Measurements from ENCODE around the gene UNC119.
"Not testable (repeated sequence)": the region's sequence is repeated elsewhere in the genome, so short reads cannot be mapped to it uniquely, and the experiment has no call there.

The UNC119 gene

DNA sequence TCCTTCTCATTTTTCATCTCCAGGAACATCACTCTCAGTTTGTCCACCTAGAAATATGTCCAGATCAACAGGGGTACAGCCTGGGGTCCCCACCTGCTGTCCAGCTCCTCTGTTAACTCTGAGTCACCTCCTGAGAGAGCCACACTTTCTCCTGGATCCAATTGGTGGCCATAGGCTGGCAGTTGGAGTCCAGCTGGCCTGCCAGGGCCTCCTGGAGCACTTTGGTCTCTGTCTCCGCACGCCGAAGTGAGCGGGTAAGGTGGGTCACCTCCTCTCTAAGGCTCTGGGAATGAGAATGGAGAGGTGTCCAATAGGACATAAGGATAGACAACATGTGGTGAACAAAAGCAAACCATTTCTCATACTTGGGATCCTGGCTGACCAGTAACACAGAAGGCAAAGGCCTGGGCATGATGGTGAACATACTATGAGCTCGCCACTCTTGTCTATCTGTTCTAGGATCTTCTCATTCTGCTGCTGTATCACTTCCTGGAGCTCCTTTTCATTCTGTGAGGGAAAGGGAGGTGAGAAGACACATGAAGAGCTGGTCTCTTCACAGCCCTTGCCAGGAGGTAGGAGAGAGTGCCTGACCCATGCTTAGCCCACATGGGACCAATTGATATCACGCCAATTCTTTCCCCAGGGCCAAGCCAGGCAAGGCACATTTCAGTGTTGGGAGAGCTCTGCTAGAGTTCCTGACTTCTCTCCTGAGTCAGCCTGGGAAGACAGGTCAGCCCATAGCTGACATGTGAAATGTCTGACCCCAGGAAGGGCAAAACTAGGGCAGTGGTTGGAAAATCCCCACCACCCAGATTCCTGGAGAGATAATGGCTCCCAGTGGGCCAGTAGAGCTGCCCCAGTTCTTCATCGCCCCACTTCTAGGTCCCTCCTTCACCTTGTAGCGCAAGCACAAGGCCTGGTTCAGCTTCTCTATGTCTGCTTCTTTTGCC, 26.1 kb upstream of the UNC119 start:
- Histone ChIP-seq H2AK5ac (ENCODE audit: low read depth, low read length) (no peak overlapping the region), H3K14ac (ENCODE audit: low read length) (no peak overlapping the region), H4K91ac (ENCODE audit: low read depth, low read length, poor library complexity) (no peak overlapping the region), H3K23ac (ENCODE audit: low read depth, low read length, poor library complexity) (no peak overlapping the region), H3K4me3 (ENCODE audit: low read length in 2 of 2) (no peak overlapping the region), H3K9ac (ENCODE audit: low read depth, low read length, poor library complexity) (no peak overlapping the region), H2BK5ac (ENCODE audit: low read length) (no peak overlapping the region), H3K18ac (ENCODE audit: low read length) (no peak overlapping the region), H3K36me3 (replicated peaks in 1 of 2; ENCODE audit: control insufficient read depth in 2 of 2, insufficient read depth in 2 of 2, low read length in 2 of 2) (peaks cover 47 to 76% of the 10 kb centered on the region in 2 donors), H3K79me1 (ENCODE audit: low read depth, low read length) (no peaks in the 10 kb centered on the region), H2BK12ac (ENCODE audit: low read length) (no peak overlapping the region), H2AFZ (ENCODE audit: low read length) (no peak overlapping the region), H3K27me3 (ENCODE audit: control insufficient read depth in 3 of 3, insufficient read depth in 3 of 3, low read depth in 1 of 3, low read length in 3 of 3) (peaks cover 0 to 2% (median 0%) of the 10 kb centered on the region in 3 experiments), H3K9me3 (replicated peaks in 1 of 2; ENCODE audit: control insufficient read depth in 2 of 2, insufficient read depth in 1 of 2, low read depth in 1 of 2, low read length in 2 of 2) (no peaks in the 10 kb centered on the region), H3K27ac (replicated peaks; ENCODE audit: low read length) (no peak overlapping the region), H3K4ac (ENCODE audit: low read length) (no peak overlapping the region), H3K4me1 (ENCODE audit: control insufficient read depth in 2 of 2, insufficient read depth in 1 of 2, low read depth in 1 of 2, low read length in 2 of 2) (peaks cover 2 to 5% of the 10 kb centered on the region in 2 donors), H2BK120ac (ENCODE audit: low read depth, low read length) (no peak overlapping the region), H2BK15ac (ENCODE audit: low read length) (no peak overlapping the region), H4K8ac (ENCODE audit: low read depth, low read length) (no peak overlapping the region), H3K4me2 (ENCODE audit: insufficient read depth, low read length, poor library complexity, severe bottlenecking) (no peak overlapping the region)
- no peak for DNase-seq (ENCODE audit: low spot score)
- WGBS, 2 donors (ENCODE audit: extremely low coverage in 2 of 2, insufficient read length in 2 of 2, insufficient replicate concordance in 1 of 2) = no CpG with 5 or more reads among the region's 8 CpGs

DNA sequence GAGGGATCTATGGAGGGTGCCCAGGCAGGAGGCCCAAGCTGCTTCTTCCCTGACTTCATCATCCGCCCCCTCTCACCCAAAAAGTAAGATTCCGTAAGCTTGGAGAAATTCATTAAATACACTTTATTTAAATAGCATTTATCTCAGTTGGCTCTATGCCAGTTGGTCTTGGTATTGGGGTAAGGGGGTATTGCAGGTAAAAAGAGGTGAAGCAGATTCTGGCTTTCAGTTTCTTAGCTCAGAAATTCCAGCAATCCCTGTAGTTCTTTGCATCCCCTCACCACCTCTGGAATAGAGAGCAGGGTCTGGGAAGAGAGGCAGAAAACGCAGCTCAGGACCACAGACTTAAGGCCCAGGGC, 25.0 kb upstream of the UNC119 start:
- H3K27ac ChIP-seq (replicated peaks; ENCODE audit: low read length) = peak overlapping the region; percentile 30
- no peak overlapping the region for H3K9ac ChIP-seq (ENCODE audit: low read depth, low read length, poor library complexity)
- DNase-seq (ENCODE audit: low spot score) = no peak
- no peak overlapping the region for H3K4me3 ChIP-seq (ENCODE audit: low read length in 2 of 2)
- H3K23ac ChIP-seq (ENCODE audit: low read depth, low read length, poor library complexity) = no peak overlapping the region
- H2BK120ac ChIP-seq (ENCODE audit: low read depth, low read length) = no peak overlapping the region
- H3K27me3 ChIP-seq (ENCODE audit: control insufficient read depth in 3 of 3, insufficient read depth in 3 of 3, low read depth in 1 of 3, low read length in 3 of 3) = peaks cover 0 to 6% (median 0%) of the 10 kb centered on the region in 3 experiments
- WGBS, 2 donors (ENCODE audit: extremely low coverage in 2 of 2, insufficient read length in 2 of 2, insufficient replicate concordance in 1 of 2) = no CpG with 5 or more reads among the region's 3 CpGs
- H3K4me1 ChIP-seq (ENCODE audit: control insufficient read depth in 2 of 2, insufficient read depth in 1 of 2, low read depth in 1 of 2, low read length in 2 of 2) = peaks cover 2 to 5% of the 10 kb centered on the region in 2 donors
- H3K18ac ChIP-seq (ENCODE audit: low read length) = no peak overlapping the region
- no peak overlapping the region for H3K14ac ChIP-seq (ENCODE audit: low read length)
- H2BK15ac ChIP-seq (ENCODE audit: low read length) = no peak overlapping the region
- H3K36me3 ChIP-seq (replicated peaks in 1 of 2; ENCODE audit: control insufficient read depth in 2 of 2, insufficient read depth in 2 of 2, low read length in 2 of 2) = peaks cover 41 to 65% of the 10 kb centered on the region in 2 donors
- no peak overlapping the region for H2BK12ac ChIP-seq (ENCODE audit: low read length)
- no peak overlapping the region for H2BK5ac ChIP-seq (ENCODE audit: low read length)
- no peak overlapping the region for H3K4me2 ChIP-seq (ENCODE audit: insufficient read depth, low read length, poor library complexity, severe bottlenecking)
- no peak overlapping the region for H2AK5ac ChIP-seq (ENCODE audit: low read depth, low read length)
- H3K4ac ChIP-seq (ENCODE audit: low read length) = no peak overlapping the region
- H3K79me1 ChIP-seq (ENCODE audit: low read depth, low read length) = no peaks in the 10 kb centered on the region
- no peak overlapping the region for H4K8ac ChIP-seq (ENCODE audit: low read depth, low read length)
- H2AFZ ChIP-seq (ENCODE audit: low read length) = no peak overlapping the region
- H4K91ac ChIP-seq (ENCODE audit: low read depth, low read length, poor library complexity) = no peak overlapping the region
- no peaks in the 10 kb centered on the region for H3K9me3 ChIP-seq (replicated peaks in 1 of 2; ENCODE audit: control insufficient read depth in 2 of 2, insufficient read depth in 1 of 2, low read depth in 1 of 2, low read length in 2 of 2)

DNA sequence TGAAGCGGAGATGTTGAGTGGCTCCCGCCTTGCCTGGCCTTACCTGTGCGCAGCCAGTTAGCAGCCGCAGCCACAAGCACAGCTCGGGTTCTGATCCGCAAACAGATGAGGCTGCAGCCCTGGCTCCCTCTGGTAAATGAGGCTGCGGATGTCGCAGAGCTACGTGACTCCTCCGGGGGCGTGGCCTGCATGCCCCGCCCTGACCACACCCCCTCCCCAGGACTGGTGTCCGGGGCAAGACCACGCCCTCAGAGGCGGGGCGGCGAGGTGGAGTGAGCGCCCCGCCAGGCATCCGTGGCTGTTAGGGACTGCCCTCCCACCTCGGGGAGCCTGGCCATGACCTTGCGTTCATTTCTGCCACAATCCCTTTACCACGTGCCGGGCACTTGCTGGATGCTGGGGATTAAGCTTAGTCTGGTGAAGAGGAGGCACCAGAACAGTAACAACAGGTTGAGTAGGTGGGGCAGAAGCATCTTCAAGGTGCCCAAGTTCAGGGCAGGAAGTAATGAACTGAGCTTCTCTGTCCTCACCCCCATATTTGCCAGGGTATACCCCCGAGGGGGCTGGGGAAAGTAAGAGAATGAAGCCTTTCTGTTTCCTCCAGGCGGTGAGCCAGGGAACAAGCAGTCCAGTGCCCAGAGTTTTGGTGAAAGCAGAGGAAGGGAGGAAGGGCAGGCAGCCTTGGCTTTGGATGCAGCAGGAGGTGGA, 24.5 kb upstream of the UNC119 start, which contains the start of gene ALDOC:
TSS of gene ALDOC (minus strand) at position 138 of the 708 bp plus-strand sequence. CDS start 1,363 bp downstream, outside the sequence.
- no peak within 1 kb of the TSS for H3K4me2 ChIP-seq (ENCODE audit: insufficient read depth, low read length, poor library complexity, severe bottlenecking)
- no peak within 1 kb of the TSS for H4K91ac ChIP-seq (ENCODE audit: low read depth, low read length, poor library complexity)
- DNase-seq (ENCODE audit: low spot score) = peak; percentile 88
- H3K27me3 ChIP-seq (ENCODE audit: control insufficient read depth in 3 of 3, insufficient read depth in 3 of 3, low read depth in 1 of 3, low read length in 3 of 3) = peaks cover 0 to 9% (median 0%) of the 10 kb centered on the region in 3 experiments
- H2BK15ac ChIP-seq (ENCODE audit: low read length) = no peak within 1 kb of the TSS
- no peak within 1 kb of the TSS for H2BK12ac ChIP-seq (ENCODE audit: low read length)
- H3K27ac ChIP-seq (replicated peaks; ENCODE audit: low read length) = peak within 1 kb of the TSS; percentile 30
- no peak within 1 kb of the TSS for H3K18ac ChIP-seq (ENCODE audit: low read length)
- H3K4ac ChIP-seq (ENCODE audit: low read length) = no peak within 1 kb of the TSS
- H2BK5ac ChIP-seq (ENCODE audit: low read length) = no peak within 1 kb of the TSS
- no peaks in the 10 kb centered on the region for H3K9me3 ChIP-seq (replicated peaks in 1 of 2; ENCODE audit: control insufficient read depth in 2 of 2, insufficient read depth in 1 of 2, low read depth in 1 of 2, low read length in 2 of 2)
- no peak within 1 kb of the TSS for H2BK120ac ChIP-seq (ENCODE audit: low read depth, low read length)
- no peak within 1 kb of the TSS for H2AK5ac ChIP-seq (ENCODE audit: low read depth, low read length)
- peak within 1 kb of the TSS in 1 of 2 donors; percentile 66 for H3K4me3 ChIP-seq (ENCODE audit: low read length in 2 of 2)
- peaks cover 36 to 60% of the 10 kb centered on the region in 2 donors for H3K36me3 ChIP-seq (replicated peaks in 1 of 2; ENCODE audit: control insufficient read depth in 2 of 2, insufficient read depth in 2 of 2, low read length in 2 of 2)
- peak within 1 kb of the TSS; percentile 92 for H3K23ac ChIP-seq (ENCODE audit: low read depth, low read length, poor library complexity)
- H3K4me1 ChIP-seq (ENCODE audit: control insufficient read depth in 2 of 2, insufficient read depth in 1 of 2, low read depth in 1 of 2, low read length in 2 of 2) = peaks cover 2 to 5% of the 10 kb centered on the region in 2 donors
- WGBS, 2 donors (ENCODE audit: extremely low coverage in 2 of 2, insufficient read length in 2 of 2, insufficient replicate concordance in 1 of 2) = no CpG with 5 or more reads among the region's 26 CpGs
- H3K9ac ChIP-seq (ENCODE audit: low read depth, low read length, poor library complexity) = no peak within 1 kb of the TSS
- H3K79me1 ChIP-seq (ENCODE audit: low read depth, low read length) = no peaks in the 10 kb centered on the region
- no peak within 1 kb of the TSS for H4K8ac ChIP-seq (ENCODE audit: low read depth, low read length)
- no peak within 1 kb of the TSS for H2AFZ ChIP-seq (ENCODE audit: low read length)
- no peak within 1 kb of the TSS for H3K14ac ChIP-seq (ENCODE audit: low read length)

DNA sequence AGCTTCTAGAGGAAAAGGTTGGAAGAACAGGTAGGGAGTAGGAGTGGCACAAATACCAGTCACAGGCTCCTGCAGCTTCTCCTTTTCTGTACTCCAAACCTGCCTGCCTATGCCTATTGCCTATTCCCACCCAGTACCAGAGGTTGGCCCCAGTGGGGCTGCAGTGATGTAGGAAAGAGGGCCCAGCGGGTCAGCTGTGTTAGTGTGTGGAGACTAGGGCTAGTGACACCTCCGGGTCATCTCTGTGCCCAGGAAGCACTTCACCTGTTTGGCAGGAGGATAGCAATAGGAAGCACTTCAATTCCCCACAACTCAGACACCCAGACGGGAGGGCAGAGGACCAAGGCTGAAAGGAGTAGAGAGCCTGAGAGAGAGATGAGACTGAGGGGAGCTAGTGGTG, 23.6 kb upstream of the UNC119 start:
- H2BK120ac ChIP-seq (ENCODE audit: low read depth, low read length); H3K27me3 ChIP-seq (ENCODE audit: control insufficient read depth in 3 of 3, insufficient read depth in 3 of 3, low read depth in 1 of 3, low read length in 3 of 3); DNase-seq (ENCODE audit: low spot score); H3K4ac ChIP-seq (ENCODE audit: low read length); H3K9ac ChIP-seq (ENCODE audit: low read depth, low read length, poor library complexity); H2AK5ac ChIP-seq (ENCODE audit: low read depth, low read length); H2BK15ac ChIP-seq (ENCODE audit: low read length); H4K8ac ChIP-seq (ENCODE audit: low read depth, low read length); H3K14ac ChIP-seq (ENCODE audit: low read length); H2BK5ac ChIP-seq (ENCODE audit: low read length); H3K79me1 ChIP-seq (ENCODE audit: low read depth, low read length); H2AFZ ChIP-seq (ENCODE audit: low read length); H3K23ac ChIP-seq (ENCODE audit: low read depth, low read length, poor library complexity); H3K18ac ChIP-seq (ENCODE audit: low read length); H3K4me1 ChIP-seq (ENCODE audit: control insufficient read depth in 2 of 2, insufficient read depth in 1 of 2, low read depth in 1 of 2, low read length in 2 of 2); H4K91ac ChIP-seq (ENCODE audit: low read depth, low read length, poor library complexity); H3K4me3 ChIP-seq (ENCODE audit: low read length in 2 of 2); H2BK12ac ChIP-seq (ENCODE audit: low read length); H3K9me3 ChIP-seq (replicated peaks in 1 of 2; ENCODE audit: control insufficient read depth in 2 of 2, insufficient read depth in 1 of 2, low read depth in 1 of 2, low read length in 2 of 2); H3K4me2 ChIP-seq (ENCODE audit: insufficient read depth, low read length, poor library complexity, severe bottlenecking); H3K27ac ChIP-seq (replicated peaks; ENCODE audit: low read length): not testable (repeated sequence)
- H3K36me3 ChIP-seq (replicated peaks in 1 of 2; ENCODE audit: control insufficient read depth in 2 of 2, insufficient read depth in 2 of 2, low read length in 2 of 2) = peaks cover 35 to 55% of the 10 kb centered on the region in 2 donors
- WGBS, 2 donors (ENCODE audit: extremely low coverage in 2 of 2, insufficient read length in 2 of 2, insufficient replicate concordance in 1 of 2) = no CpG with 5 or more reads among the region's 3 CpGs
